HG03039 (cell line): ENCODE data around the gene PDLIM1.
A peak's percentile ranks its signal among the peaks of the same experiment; 100 is the strongest.
"Not testable (repeated sequence)": the region's sequence is repeated elsewhere in the genome, so short reads cannot be mapped to it uniquely, and the experiment has no call there.

Source experiments
- ATAC-seq: cut with Tn5 transposase; IDR thresholded peaks from one replicate; pipeline ENCODE4 v1.9.1; 2021; ENCODE audit warnings: mild to moderate bottlenecking, moderate library complexity; ENCODE audit not compliant: unreplicated experiment

PDLIM1 gene

GRCh38 chr10:95243318-95243617, 47.5 kb downstream of the PDLIM1 start:
- ATAC-seq, result no peak

GRCh38 chr10:95242581-95243317, 48.1 kb downstream of the PDLIM1 start:
- ATAC-seq, result no peak

GRCh38 chr10:95241533-95241932, 49.3 kb downstream of the PDLIM1 start:
- ATAC-seq, result no peak

- no peak for ATAC-seq
These were observed 50.0 kb downstream of the PDLIM1 start for GRCh38 chr10:95240811-95241210.

GRCh38 chr10:95240096-95240495, 50.7 kb downstream of the PDLIM1 start:
- not testable (repeated sequence) for ATAC-seq

GRCh38 chr10:95237376-95238170, 53.2 kb downstream of the PDLIM1 start:
- no peak for ATAC-seq

- peak; percentile 93 for ATAC-seq
These were observed 54.5 kb downstream of the PDLIM1 start for GRCh38 chr10:95236068-95236903.

GRCh38 chr10:95235676-95236067, 55.1 kb downstream of the PDLIM1 start:
- ATAC-seq, result no peak

GRCh38 chr10:95234951-95235350, 55.9 kb downstream of the PDLIM1 start:
- ATAC-seq, result no peak

- no peak for ATAC-seq
These were observed 57.3 kb downstream of the PDLIM1 start for GRCh38 chr10:95233377-95234034.

GRCh38 chr10:95230677-95231586, 59.9 kb downstream of the PDLIM1 start:
- peak; percentile 71 for ATAC-seq

- no peak for ATAC-seq
These were observed 60.8 kb downstream of the PDLIM1 start for GRCh38 chr10:95229724-95230627.

- ATAC-seq, result not testable (repeated sequence)
These were observed 61.7 kb downstream of the PDLIM1 start for GRCh38 chr10:95228934-95229723.

- no peak for ATAC-seq
These were observed 65.7 kb downstream of the PDLIM1 start for GRCh38 chr10:95225136-95225535.

GRCh38 chr10:95221124-95221523, 69.7 kb downstream of the PDLIM1 start:
- no peak for ATAC-seq

GRCh38 chr10:95220539-95220938, 70.3 kb downstream of the PDLIM1 start:
- ATAC-seq, result no peak

GRCh38 chr10:95217476-95217875, 73.3 kb downstream of the PDLIM1 start:
- ATAC-seq, result no peak

- ATAC-seq, result peak; percentile 73
These were observed 76.0 kb downstream of the PDLIM1 start for GRCh38 chr10:95214793-95215192.
